Measurements from ENCODE around the gene ETFB. TPM values are rescaled to one million over a fixed set of nuclear protein-coding genes. Genes with fewer than 3 reads are reported as not detected.

ETFB gene
- total RNA-seq, 1 experiment from 2014 or later, result 114 TPM

DNA sequence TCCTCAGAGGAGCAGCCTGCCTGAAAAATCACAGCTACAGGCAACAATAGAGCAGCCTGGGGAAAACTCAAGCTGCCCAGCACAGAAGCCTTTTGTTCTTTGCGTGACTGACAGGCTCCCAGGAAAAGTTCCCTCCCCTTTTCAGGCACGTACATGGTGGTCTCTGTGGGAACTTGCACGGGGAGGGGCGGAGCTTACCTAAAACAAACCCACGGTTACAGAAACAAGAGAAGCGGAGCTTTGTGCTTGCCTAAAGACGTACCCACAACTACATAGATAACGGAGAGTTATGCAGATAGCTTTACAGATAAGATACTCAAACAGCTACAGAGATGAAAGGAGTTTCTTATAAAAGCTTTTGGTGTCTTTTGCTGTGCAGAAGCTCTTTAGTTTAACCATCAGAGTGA, 11.4 kb downstream of the ETFB start:
- Mint-ChIP-seq H3K4me1 (ENCODE audit: insufficient read depth, unreplicated experiment) (peaks cover 6% of the 10 kb centered on the region), H3K27ac (ENCODE audit: low read depth, unreplicated experiment) (no peak overlapping the region), H3K9me3 (ENCODE audit: unreplicated experiment) (no peaks in the 10 kb centered on the region), H3K27me3 (ENCODE audit: insufficient read depth, unreplicated experiment) (no peaks in the 10 kb centered on the region), H3K4me3 (ENCODE audit: unreplicated experiment) (no peak overlapping the region), H3K36me3 (ENCODE audit: insufficient read depth, unreplicated experiment) (peaks cover 23% of the 10 kb centered on the region)
- TF ChIP-seq, protein P1, sequence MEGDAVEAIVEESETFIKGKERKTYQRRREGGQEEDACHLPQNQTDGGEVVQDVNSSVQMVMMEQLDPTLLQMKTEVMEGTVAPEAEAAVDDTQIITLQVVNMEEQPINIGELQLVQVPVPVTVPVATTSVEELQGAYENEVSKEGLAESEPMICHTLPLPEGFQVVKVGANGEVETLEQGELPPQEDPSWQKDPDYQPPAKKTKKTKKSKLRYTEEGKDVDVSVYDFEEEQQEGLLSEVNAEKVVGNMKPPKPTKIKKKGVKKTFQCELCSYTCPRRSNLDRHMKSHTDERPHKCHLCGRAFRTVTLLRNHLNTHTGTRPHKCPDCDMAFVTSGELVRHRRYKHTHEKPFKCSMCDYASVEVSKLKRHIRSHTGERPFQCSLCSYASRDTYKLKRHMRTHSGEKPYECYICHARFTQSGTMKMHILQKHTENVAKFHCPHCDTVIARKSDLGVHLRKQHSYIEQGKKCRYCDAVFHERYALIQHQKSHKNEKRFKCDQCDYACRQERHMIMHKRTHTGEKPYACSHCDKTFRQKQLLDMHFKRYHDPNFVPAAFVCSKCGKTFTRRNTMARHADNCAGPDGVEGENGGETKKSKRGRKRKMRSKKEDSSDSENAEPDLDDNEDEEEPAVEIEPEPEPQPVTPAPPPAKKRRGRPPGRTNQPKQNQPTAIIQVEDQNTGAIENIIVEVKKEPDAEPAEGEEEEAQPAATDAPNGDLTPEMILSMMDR (IDR thresholded peaks at IDR 0.05; ENCODE audit: unreplicated experiment), result no peak
- intact Hi-C loops (cut with micrococcal nuclease), result no loop called here
- POLR2A ChIA-PET, result interaction anchor here (1.0 kb wide), 1 partner anchor 11 kb away, joined by 4 read pairs; no protein-coding TSS in a partner anchor
- CTCF ChIA-PET, result no interaction called here
- BruUV-seq (replicated peaks), result no TSS peak
- DNase-seq (ENCODE audit: unreplicated experiment), result no peak

DNA sequence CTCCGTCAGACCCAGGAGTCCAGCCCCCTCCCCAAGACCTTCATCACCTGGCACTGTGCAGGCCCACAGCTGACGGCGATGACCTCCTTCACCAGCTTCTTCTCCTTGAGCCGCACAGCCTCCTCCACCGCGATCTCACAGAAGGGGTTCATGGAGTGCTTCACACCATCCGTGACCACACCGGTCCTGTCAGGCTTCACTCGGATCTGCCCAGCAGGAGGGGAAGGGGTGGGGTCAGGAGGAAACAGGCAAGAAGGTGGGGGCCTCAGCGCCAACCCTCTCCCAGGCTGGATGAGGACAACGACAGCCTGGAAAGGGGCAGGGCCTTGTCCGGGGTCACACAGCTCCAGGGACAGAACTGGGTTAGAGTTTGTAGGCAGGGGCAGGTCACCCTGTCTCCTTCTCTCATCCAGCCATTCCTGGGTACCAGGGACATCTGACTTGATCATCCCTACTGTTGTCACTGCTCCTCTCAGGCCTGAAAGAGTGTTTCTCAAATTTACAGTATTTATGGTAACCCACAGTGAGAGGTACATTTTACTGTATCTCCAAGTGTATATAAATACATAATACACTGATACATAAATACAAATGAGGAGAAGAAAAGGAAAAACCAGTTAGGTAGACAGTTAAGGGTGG, 12.0 kb downstream of the ETFB start:
- Mint-ChIP-seq H3K27ac (ENCODE audit: low read depth, unreplicated experiment) (peak overlapping the region; percentile 19), H3K27me3 (ENCODE audit: insufficient read depth, unreplicated experiment) (no peaks in the 10 kb centered on the region), H3K4me3 (ENCODE audit: unreplicated experiment) (no peak overlapping the region), H3K4me1 (ENCODE audit: insufficient read depth, unreplicated experiment) (peaks cover under 1% of the 10 kb centered on the region), H3K36me3 (ENCODE audit: insufficient read depth, unreplicated experiment) (peaks cover 28% of the 10 kb centered on the region), H3K9me3 (ENCODE audit: unreplicated experiment) (no peaks in the 10 kb centered on the region)
- no peak for DNase-seq (ENCODE audit: unreplicated experiment)
- POLR2A ChIA-PET, result interaction anchor here (1.0 kb wide), 1 partner anchor 11 kb away, joined by 4 read pairs; no protein-coding TSS in a partner anchor
- intact Hi-C loops (cut with micrococcal nuclease), result no loop called here
- CTCF ChIA-PET, result interaction anchor here (0.6 kb wide), 1 partner anchor 10 kb away, joined by 3 read pairs; no protein-coding TSS in a partner anchor
- BruUV-seq (replicated peaks), result no TSS peak
- TF ChIP-seq, protein P1 (IDR thresholded peaks at IDR 0.05; ENCODE audit: unreplicated experiment), result no peak

DNA sequence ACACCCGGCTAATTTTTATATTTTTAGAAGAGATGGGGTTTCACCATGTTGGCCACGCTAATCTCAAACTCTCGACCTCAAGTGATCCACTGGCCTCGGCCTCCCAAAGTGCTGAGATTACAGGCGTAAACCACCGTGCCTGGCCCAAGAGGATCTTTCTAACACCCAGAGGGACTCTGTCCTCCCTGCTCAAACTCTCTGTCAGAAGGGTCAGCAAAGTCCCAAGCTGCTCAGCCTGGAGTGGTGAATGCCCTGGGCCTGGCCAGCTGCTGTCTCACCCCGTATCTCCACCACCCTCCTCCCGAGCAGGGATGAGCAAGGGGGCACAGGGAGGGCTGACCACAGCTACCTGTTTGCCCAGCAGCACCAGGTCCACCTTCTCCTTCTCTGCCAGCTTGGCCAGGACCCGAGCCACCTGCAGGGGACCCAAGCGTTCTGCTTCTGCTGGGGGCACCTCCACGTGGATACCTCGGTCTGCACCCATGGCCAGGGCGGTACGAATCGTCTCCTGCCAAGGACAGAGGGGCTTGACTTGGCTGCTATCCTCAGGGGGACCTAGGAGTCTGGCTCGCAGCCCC, 13.3 kb downstream of the ETFB start:
- Mint-ChIP-seq H3K4me3 (ENCODE audit: unreplicated experiment) (no peak overlapping the region), H3K36me3 (ENCODE audit: insufficient read depth, unreplicated experiment) (peaks cover 24% of the 10 kb centered on the region), H3K27me3 (ENCODE audit: insufficient read depth, unreplicated experiment) (no peaks in the 10 kb centered on the region), H3K4me1 (ENCODE audit: insufficient read depth, unreplicated experiment) (no peaks in the 10 kb centered on the region), H3K27ac (ENCODE audit: low read depth, unreplicated experiment) (no peak overlapping the region), H3K9me3 (ENCODE audit: unreplicated experiment) (no peaks in the 10 kb centered on the region)
- ChIA-PET CTCF (no interaction called here), POLR2A (interaction anchor here (0.7 kb wide), 1 partner anchor 9 kb away, joined by 3 read pairs; no protein-coding TSS in a partner anchor)
- no peak for DNase-seq (ENCODE audit: unreplicated experiment)
- intact Hi-C loops (cut with micrococcal nuclease), result no loop called here
- no TSS peak for BruUV-seq (replicated peaks)
- TF ChIP-seq, protein P1 (IDR thresholded peaks at IDR 0.05; ENCODE audit: unreplicated experiment), result no peak

DNA sequence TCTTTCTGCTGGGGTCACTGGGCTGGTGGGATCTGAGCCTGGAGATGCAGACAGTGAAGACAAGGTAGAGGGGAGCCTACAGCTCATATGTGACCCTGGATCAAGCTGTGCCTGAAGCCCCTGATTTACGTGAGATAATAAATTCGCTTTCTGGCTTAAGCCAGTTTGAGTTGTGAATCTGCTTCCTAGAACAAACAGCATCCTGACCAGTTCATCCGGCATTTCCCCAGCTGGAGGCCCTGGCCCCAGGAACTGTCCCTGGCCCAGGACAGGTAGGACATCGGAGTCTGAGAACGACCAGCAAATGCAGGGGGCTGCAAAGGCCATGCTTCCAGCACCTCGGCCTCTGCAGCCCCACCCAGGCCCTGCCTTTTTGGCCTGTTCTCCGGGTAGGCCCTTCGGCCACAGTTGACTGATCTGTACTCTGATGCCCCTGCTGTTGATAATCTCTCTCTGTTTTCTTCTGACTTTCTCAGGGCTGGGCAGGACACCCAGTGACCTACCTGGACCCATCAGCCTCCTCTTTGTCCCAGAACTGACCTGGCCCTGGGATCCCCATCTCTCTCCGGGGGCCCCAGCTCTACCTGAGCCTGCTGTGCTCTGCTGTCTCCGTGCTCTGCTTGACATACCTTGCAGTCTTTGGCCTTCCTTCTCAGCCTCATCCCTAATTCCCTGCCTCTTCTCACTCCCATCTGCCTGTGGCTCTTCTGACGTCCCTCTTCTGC, 14.8 kb downstream of the ETFB start:
- intact Hi-C loops (cut with micrococcal nuclease), result no loop called here

More for the DNA sequence above, 14.8 kb downstream of the ETFB start:
- Mint-ChIP-seq H3K36me3 (ENCODE audit: insufficient read depth, unreplicated experiment) (peaks cover 26% of the 10 kb centered on the region), H3K4me3 (ENCODE audit: unreplicated experiment) (no peak overlapping the region), H3K27ac (ENCODE audit: low read depth, unreplicated experiment) (peak overlapping the region; percentile 61), H3K9me3 (ENCODE audit: unreplicated experiment) (no peaks in the 10 kb centered on the region), H3K27me3 (ENCODE audit: insufficient read depth, unreplicated experiment) (no peaks in the 10 kb centered on the region), H3K4me1 (ENCODE audit: insufficient read depth, unreplicated experiment) (no peaks in the 10 kb centered on the region)
- BruUV-seq (replicated peaks), result no TSS peak
- TF ChIP-seq, protein P1 (IDR thresholded peaks at IDR 0.05; ENCODE audit: unreplicated experiment), result no peak
- CTCF ChIA-PET, result interaction anchor here (1.1 kb wide), 1 partner anchor 8 kb away, joined by 4 read pairs; no protein-coding TSS in a partner anchor
- POLR2A ChIA-PET, result interaction anchor here (1.4 to 2.6 kb wide), 3 partner anchors 8 to 16 kb away, joined by 5 to 9 read pairs (median 8); partner anchors contain the start of gene ETFB
- no peak for DNase-seq (ENCODE audit: unreplicated experiment)
